Measurements from ENCODE around the gene INO80. TPM values are rescaled to one million over a fixed set of nuclear protein-coding genes. Genes with fewer than 3 reads are reported as not detected.

INO80 gene
- total RNA-seq, 1 experiment from 2014 or later, result 38.4 TPM

GRCh38 chr15:40957041-40957555, 159.0 kb downstream of the INO80 start:
- intact Hi-C loops (cut with micrococcal nuclease), result no loop called here
- no peak overlapping the region for H3K4me3 ChIP-seq (ENCODE audit: low read length)

GRCh38 chr15:40956541-40956982, 159.5 kb downstream of the INO80 start:
- Histone ChIP-seq H3K4me1 (ENCODE audit: insufficient read depth, low read length) (peaks cover 26% of the 10 kb centered on the region), H3K27me3 (ENCODE audit: low read length) (no peaks in the 10 kb centered on the region), H3K9me3 (ENCODE audit: low read length) (no peaks in the 10 kb centered on the region), H3K9me2 (replicated peaks; ENCODE audit: low read length) (no peaks in the 10 kb centered on the region), H3K4me2 (ENCODE audit: low read length) (no peak overlapping the region), H3F3A (ENCODE audit: low read length, unreplicated experiment) (no peaks in the 10 kb centered on the region), H3K79me2 (ENCODE audit: low read length) (no peaks in the 10 kb centered on the region), H3K27ac (ENCODE audit: low read length) (no peak overlapping the region), H3K9ac (ENCODE audit: low read length) (no peak overlapping the region), H4K20me1 (ENCODE audit: low read length) (no peaks in the 10 kb centered on the region), H2AFZ (ENCODE audit: low read length) (no peak overlapping the region), H3K36me3 (ENCODE audit: low read depth, low read length) (no peaks in the 10 kb centered on the region), H3K4me3 (ENCODE audit: low read length) (no peak overlapping the region)
- CTCF ChIA-PET, result no interaction called here
- BruUV-seq (replicated peaks), result no TSS peak
- ATAC-seq, result no peak
- intact Hi-C loops (cut with micrococcal nuclease), result no loop called here
- no peak for DNase-seq
- TF ChIP-seq EZH2 (IDR thresholded peaks at IDR 0.05; ENCODE audit: low read length, unreplicated experiment) (no peak), CTCF (conservative IDR thresholded peaks at IDR 0.05; ENCODE audit: low read depth, low read length) (no peak), EZH2phosphoT487 (IDR thresholded peaks at IDR 0.05; ENCODE audit: borderline replicate concordance, low read length) (no peak)
- POLR2A ChIA-PET (ENCODE audit: unreplicated experiment), result no interaction called here

More at GRCh38 chr15:40957041-40957555, 159.0 kb downstream of the INO80 start:
- no TSS peak for BruUV-seq (replicated peaks)
- Histone ChIP-seq H3F3A (ENCODE audit: low read length, unreplicated experiment) (no peaks in the 10 kb centered on the region), H3K27me3 (ENCODE audit: low read length) (no peaks in the 10 kb centered on the region), H3K9ac (ENCODE audit: low read length) (no peak overlapping the region), H3K9me3 (ENCODE audit: low read length) (no peaks in the 10 kb centered on the region), H3K9me2 (replicated peaks; ENCODE audit: low read length) (no peaks in the 10 kb centered on the region), H4K20me1 (ENCODE audit: low read length) (no peaks in the 10 kb centered on the region), H3K36me3 (ENCODE audit: low read depth, low read length) (no peaks in the 10 kb centered on the region), H3K27ac (ENCODE audit: low read length) (no peak overlapping the region), H3K4me1 (ENCODE audit: insufficient read depth, low read length) (peaks cover 26% of the 10 kb centered on the region), H2AFZ (ENCODE audit: low read length) (no peak overlapping the region), H3K4me2 (ENCODE audit: low read length) (no peak overlapping the region), H3K79me2 (ENCODE audit: low read length) (no peaks in the 10 kb centered on the region)
- ATAC-seq (no peak), DNase-seq (no peak)
- ChIA-PET CTCF (interaction anchor here (0.6 kb wide), 1 partner anchor 15 kb away, joined by 3 read pairs; no protein-coding TSS in a partner anchor), POLR2A (ENCODE audit: unreplicated experiment) (no interaction called here)
- TF ChIP-seq EZH2phosphoT487 (IDR thresholded peaks at IDR 0.05; ENCODE audit: borderline replicate concordance, low read length) (no peak), EZH2 (IDR thresholded peaks at IDR 0.05; ENCODE audit: low read length, unreplicated experiment) (no peak), CTCF (conservative IDR thresholded peaks at IDR 0.05; ENCODE audit: low read depth, low read length) (no peak)

- Histone ChIP-seq H3K9me3 (ENCODE audit: low read length) (no peaks in the 10 kb centered on the region), H3K27ac (ENCODE audit: low read length) (no peak overlapping the region), H3K79me2 (ENCODE audit: low read length) (no peaks in the 10 kb centered on the region), H3K9me2 (replicated peaks; ENCODE audit: low read length) (no peaks in the 10 kb centered on the region), H3K4me2 (ENCODE audit: low read length) (no peak overlapping the region), H3F3A (ENCODE audit: low read length, unreplicated experiment) (no peaks in the 10 kb centered on the region), H2AFZ (ENCODE audit: low read length) (no peak overlapping the region), H3K27me3 (ENCODE audit: low read length) (no peaks in the 10 kb centered on the region), H4K20me1 (ENCODE audit: low read length) (no peaks in the 10 kb centered on the region), H3K4me3 (ENCODE audit: low read length) (no peak overlapping the region), H3K4me1 (ENCODE audit: insufficient read depth, low read length) (peaks cover 23% of the 10 kb centered on the region), H3K36me3 (ENCODE audit: low read depth, low read length) (no peaks in the 10 kb centered on the region), H3K9ac (ENCODE audit: low read length) (no peak overlapping the region)
- TF ChIP-seq EZH2 (IDR thresholded peaks at IDR 0.05; ENCODE audit: low read length, unreplicated experiment) (no peak), CTCF (conservative IDR thresholded peaks at IDR 0.05; ENCODE audit: low read depth, low read length) (no peak), EZH2phosphoT487 (IDR thresholded peaks at IDR 0.05; ENCODE audit: borderline replicate concordance, low read length) (no peak)
- BruUV-seq (replicated peaks), result no TSS peak
- POLR2A ChIA-PET (ENCODE audit: unreplicated experiment), result interaction anchor here (0.6 kb wide), 1 partner anchor 15 kb away, joined by 3 read pairs; no protein-coding TSS in a partner anchor
- ATAC-seq, result no peak
- DNase-seq, result no peak
- intact Hi-C loops (cut with micrococcal nuclease), result no loop called here
- CTCF ChIA-PET, result no interaction called here
These were observed 160.0 kb downstream of the INO80 start for GRCh38 chr15:40955930-40956540.
